ENCODE results near the gene HES4. TPM values are rescaled to one million over a fixed set of nuclear protein-coding genes. Genes with fewer than 3 reads are reported as not detected.
A peak's percentile ranks its signal among the peaks of the same experiment; 100 is the strongest.
"Not testable (repeated sequence)": the region's sequence is repeated elsewhere in the genome, so short reads cannot be mapped to it uniquely, and the experiment has no call there.

HES4 gene
- total RNA-seq, 1 experiment from 2014 or later = 8.4 TPM

DNA sequence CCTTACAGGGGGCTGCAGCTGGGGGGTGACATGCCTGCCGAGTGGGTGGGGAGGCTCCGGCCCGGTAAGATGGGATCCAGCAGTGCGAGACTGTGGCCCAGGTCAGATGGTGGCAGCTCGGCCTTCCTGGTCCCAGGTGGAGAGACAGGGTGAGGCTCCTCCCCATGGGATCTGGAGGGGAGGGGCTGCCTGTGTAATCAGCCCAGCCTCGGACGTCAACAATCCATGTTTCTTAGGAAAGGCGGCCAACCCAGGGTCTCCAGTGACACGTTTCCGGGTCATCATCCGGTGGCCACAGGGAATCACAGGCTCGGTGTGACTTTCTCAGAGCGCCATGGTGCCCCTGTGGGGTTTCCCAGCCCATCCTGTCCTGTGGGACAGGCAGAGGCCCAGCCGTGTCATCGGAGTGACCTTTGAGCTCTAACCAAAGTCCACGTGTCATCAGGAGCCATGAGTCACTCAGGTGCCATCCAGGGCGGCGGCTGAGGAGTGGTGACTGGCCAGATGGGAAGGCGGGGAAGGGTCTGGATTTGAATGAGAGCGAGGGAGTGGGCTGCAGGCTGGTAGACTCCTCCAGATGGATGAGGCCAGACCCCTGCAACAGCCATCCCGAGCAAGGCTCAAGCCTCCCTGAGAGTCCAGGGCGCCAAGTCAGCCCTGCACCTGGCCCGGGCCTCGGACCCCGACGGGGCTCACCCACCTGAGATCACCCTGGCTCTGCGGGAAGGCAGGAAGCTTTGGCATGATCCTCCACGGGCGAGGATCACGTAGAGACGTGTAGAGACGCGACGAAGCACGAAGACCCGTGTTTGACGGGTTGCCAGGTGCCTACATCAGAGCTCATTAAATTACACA lies 6.6 kb upstream of the HES4 start:
- in situ Hi-C loops (cut with HindIII; ENCODE audit: low pct_unique_long_range_greater_than_20kb, low sequenced_read_pairs) = no loop called here
- DNase-seq (ENCODE audit: low read depth, low spot score) = no peak

DNA sequence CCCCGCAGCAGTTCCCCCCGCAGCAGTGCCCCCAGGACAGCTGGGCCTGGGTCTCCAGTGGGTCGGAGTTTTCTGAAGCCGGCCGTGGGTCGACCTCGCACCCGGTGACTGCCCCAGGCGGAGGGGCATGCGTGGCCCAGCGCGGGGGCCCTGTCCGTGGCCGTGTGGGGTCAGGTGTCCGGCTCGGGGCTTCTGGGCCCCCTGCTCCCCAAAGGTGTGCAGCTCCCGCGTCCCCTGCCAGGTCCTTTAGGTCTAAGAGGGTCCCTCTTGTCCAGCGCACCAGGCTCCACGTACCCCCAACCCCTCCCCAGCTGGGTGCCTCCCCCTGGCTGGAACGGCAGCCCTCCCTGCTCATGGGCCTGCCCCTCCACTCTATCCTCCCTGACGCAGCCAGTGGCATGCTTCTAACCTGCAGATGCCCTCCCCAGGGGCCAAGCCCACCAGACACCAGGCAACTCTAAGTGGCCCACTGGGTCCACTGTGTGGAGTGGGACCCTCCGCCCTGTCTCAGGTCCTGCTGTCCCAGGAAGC lies 5.9 kb upstream of the HES4 start:
- in situ Hi-C loops (cut with HindIII; ENCODE audit: low pct_unique_long_range_greater_than_20kb, low sequenced_read_pairs) = no loop called here
- DNase-seq (ENCODE audit: low read depth, low spot score) = no peak

DNA sequence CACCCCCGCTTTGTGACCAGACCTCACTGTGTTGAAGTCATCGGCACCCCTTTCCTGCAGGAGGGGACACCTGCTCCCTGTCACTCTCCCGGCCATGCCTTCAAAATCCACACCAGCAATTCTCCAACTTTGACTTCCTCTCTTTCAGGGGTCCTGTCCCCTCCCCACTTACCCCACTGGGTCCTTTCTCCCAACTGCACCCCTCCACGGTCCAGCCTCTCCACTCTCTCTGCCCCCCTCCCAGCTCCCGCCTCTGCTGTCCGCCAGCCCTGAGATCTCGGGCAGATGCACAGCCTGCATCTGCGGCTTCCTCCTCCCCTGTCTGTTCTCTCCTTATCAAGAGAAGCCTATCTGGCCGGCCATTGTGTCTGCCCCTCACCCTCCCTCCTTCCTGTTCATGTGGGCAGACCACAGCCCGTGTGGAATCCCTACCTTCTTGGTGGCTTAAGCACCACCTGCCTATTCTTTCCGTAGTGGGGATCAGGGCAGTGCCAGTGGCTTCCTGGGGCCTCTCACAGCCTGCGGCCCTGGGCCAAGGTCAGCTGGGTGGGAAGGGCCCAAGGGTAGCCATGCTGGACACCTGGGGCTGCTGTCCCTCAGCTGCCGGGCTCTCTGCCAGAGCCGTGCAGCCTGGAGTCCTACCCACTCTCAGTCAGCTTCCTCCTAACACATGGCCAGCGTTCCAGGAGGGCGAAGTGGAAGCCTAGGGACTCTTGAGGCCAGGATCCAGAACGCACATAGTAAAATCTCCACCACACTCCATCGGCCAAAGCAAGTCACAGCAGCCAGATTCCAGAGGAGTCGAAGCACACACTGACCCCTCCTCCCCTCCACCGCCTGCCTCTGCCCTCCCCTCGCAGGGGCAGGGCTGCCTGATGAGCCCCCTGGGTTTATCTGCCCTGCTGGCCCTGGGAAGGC lies 5.1 kb upstream of the HES4 start:
- DNase-seq (ENCODE audit: low read depth, low spot score) = no peak
- in situ Hi-C loops (cut with HindIII; ENCODE audit: low pct_unique_long_range_greater_than_20kb, low sequenced_read_pairs) = no loop called here

DNA sequence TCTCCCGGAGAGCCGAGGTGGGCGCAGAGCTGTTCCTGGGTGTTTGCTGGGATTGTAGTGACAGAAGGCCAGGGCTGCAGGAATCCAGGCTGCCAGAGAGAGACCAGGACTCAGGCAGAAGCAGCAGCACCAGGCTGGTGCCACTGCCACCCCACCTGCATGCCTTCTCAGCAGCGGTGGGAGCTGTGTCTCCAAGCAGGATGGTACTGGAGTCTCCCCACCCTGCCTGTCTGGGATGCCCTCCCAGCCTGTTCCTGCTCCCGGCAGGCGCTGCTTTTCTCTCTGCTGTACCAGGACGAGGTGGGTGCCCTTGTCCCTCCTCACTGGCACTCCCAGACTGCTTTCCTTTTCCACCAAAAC lies 4.5 kb upstream of the HES4 start:
- DNase-seq (ENCODE audit: low read depth, low spot score) = no peak

DNA sequence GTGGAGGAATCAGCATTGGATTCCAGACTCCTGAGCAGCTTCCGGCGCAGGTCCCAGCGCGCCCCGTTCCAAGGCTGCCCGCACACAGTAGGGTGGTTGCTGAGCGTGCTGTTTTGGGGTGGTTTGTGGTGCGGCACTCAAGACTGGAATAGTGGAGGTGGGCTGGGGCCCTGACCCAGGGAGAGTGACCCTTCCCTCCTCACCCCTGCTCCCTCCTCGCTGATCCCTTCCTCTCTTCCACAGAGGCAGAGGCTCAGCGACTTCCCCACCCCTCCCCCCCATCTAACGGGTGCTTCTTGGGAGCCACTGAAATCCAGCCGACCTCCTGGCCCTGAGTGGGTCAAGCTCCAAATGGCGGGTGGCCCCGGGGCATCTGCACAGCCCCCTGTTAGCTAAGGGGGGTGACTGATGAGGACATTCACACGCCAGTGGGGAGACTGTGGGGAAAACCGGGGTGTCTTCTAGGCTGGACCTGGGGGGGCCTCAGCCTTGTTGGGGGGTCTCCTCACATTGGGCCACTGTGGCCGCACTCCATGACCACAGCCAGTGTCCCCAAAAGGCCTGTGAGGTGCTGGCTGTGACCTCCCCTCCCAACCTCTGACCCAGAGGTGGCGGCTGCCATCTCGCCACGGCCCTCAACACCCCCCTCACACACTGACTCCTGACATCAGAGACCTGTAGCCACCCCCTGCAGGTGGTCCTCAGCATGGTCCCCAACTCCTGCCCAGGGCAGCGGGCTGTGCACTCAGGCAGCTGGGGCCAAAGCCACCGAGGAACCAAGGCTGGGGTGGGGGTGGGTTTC lies 3.9 kb upstream of the HES4 start:
- in situ Hi-C loops (cut with HindIII; ENCODE audit: low pct_unique_long_range_greater_than_20kb, low sequenced_read_pairs) = no loop called here
- DNase-seq (ENCODE audit: low read depth, low spot score) = no peak

More for the DNA sequence above, 4.5 kb upstream of the HES4 start:
- in situ Hi-C loops (cut with HindIII; ENCODE audit: low pct_unique_long_range_greater_than_20kb, low sequenced_read_pairs) = no loop called here

DNA sequence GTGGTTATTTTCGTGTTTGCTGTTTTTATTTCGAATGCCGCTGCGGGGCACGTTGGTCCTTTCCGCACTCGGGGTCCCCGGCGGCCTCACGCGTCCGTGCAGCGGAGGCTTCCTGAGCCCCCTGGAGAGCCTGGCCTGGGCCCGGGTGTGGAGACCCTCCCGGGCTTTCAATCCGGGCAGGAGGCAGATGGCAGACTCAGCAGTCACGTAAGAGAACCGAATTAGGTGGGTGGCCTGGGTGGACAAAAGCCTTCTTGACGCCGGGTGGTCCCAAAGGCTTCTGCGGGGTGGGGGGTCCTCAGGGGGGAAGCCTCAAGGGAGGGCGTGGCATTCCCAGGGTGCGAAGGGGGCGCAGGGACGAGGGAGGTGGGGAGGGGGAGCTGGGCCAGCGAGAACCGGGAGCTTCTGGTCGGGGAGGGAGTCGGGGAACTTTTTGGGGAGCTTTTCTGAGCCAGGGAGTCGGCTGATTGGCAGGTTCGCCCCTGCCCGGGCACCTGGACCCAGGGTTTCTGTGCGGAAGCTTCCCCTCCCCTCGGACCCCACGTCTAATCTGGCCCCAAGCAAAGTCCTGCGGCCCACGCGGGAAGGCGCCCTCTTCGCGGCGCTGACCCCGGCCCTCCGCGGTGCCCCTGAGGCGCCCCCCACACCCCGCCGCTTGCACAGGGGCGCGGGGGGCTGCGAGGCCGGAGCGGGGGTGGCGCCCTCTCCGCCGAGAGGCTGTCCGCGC lies 1.3 kb upstream of the HES4 start:
- no peak for DNase-seq (ENCODE audit: low read depth, low spot score)
- in situ Hi-C loops (cut with HindIII; ENCODE audit: low pct_unique_long_range_greater_than_20kb, low sequenced_read_pairs) = no loop called here

DNA sequence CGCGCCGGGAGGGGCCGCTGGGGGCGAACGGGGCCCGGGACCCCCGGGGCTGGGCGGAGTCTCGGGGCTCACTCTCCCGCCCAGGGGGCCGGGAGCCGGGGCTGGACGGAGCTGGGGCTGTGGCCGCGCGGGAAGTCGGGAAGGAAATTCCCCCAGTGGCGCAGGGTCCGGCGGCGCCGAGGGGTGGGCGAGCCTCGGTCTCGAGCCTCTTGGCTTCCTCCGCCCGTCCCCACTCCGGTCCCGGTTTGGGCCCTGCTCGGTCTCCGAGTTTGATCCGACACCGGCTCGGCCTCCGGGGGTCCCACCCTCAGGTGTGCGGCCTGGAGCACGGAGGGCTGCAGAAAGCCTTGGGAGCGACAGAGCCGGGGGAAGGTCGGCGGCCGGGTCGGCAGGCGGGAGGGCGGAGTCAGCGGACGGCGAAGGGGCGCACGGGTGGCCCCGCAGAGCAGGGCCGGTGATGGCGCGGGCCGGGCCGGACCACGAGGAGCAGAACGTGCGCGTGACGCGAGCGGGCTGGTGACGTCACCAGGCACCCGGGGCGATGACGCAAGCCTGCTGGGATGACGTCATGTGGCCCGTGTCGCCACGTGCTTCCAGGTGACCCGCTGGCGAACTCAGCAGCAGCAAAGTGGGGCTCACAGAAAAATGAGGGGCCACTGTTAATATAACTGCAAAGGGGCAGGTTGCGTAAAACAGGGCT lies 610 bp upstream of the HES4 start:
- in situ Hi-C loops (cut with HindIII; ENCODE audit: low pct_unique_long_range_greater_than_20kb, low sequenced_read_pairs) = no loop called here
- DNase-seq (ENCODE audit: low read depth, low spot score) = peak; percentile 65

DNA sequence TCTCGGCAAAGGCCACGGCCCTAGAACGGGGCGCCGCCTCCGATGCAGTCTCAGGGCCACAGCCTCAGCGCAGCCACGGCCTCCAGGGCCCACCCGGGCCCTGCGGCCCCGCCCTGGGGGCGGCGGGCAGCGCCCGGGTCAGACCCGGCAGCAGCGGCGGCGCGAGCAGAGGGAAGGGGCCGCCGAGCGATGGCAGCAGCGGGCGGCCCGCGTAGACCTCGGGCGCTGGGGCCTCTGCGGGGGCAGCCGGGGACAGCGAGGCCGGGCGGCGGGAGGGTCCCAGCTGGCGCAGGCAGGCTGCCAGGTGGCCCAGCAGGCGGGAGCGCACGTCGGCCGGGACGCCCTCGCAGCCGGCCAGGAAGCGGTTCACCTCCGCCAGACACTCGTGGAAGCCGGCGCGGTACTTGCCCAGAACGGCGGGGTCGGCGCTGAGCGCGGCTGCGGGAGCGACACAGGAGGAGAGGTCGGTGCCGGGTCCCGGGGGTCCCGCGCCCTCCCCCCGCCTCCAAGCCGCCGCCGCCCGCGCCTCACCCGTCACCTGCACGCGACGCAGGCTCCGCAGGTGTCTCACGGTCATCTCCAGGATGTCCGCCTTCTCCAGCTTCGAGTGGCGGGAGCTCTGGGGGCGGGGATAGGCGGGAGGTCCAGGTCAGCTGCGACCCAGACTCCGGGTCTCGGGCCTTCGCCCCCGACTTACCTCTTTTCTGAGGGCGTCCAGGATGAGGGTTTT lies 737 bp downstream of the HES4 start:
- DNase-seq (ENCODE audit: low read depth, low spot score) = no peak
- in situ Hi-C loops (cut with HindIII; ENCODE audit: low pct_unique_long_range_greater_than_20kb, low sequenced_read_pairs) = no loop called here

DNA sequence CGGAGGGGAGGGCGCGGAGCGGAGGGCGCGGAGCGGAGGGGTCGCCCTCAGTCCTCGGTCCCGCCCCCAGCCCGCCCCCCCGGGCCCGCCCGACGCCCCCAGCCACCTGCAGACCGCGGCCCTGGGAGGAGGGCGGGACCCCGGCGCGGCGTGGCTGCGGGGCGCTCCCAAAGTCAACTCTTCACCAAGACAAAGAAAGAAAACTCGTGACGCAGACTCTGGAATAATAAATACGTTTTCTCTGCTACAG lies 1.2 kb downstream of the HES4 start:
- no peak for DNase-seq (ENCODE audit: low read depth, low spot score)
- in situ Hi-C loops (cut with HindIII; ENCODE audit: low pct_unique_long_range_greater_than_20kb, low sequenced_read_pairs) = no loop called here

DNA sequence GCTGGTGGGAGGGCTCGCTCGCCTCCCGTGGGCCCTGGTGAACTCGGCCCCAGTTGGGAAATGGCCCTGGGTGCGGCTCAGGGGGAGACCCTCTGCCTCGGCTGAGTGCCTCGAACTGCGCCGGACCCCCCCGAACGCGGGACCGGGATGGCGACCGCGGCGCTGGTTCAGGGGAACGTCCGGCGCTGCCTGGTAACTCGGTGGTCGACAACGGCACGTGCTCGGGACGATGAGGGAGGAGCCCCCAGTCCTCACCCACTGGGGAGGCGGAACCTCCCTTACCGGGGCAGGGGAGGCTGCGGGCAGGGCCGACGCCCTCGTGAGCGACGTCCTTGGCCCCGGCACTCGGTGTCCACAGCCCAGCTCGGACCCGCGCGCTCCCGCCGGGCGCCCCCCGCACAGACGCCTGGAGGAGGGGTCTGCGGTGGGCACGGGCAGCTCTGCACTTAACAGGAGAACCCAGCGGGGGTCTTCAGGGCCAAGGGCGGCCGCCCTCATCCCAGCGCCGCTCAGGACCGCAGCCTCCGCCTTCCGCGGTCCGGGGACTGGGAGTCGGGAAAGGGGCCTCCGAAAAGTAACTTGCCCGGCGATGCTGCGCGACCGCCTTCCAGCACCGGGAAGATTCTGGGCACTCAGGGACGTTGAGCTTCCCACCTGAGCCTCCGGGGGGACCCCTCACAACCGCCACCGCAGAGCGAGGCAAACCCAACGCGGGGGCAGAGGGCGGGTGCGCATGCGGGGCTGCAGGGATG lies 1.7 kb downstream of the HES4 start:
- in situ Hi-C loops (cut with HindIII; ENCODE audit: low pct_unique_long_range_greater_than_20kb, low sequenced_read_pairs) = no loop called here
- DNase-seq (ENCODE audit: low read depth, low spot score) = no peak

DNA sequence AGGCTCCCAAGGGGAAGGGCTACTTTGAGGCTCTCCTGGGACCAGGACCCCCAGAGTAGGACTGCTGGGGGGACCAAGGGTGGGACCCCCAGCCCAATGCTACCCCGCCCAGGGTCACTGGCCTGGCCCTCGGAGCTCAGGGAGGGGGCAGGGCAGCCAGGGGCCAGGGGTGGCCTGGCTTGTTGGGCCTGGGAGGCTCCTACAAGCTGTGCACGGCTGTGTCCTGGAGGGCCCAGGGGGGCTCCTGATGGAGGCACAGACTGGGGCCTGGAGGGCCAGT lies 2.2 kb downstream of the HES4 start:
- DNase-seq (ENCODE audit: low read depth, low spot score) = no peak
- in situ Hi-C loops (cut with HindIII; ENCODE audit: low pct_unique_long_range_greater_than_20kb, low sequenced_read_pairs) = no loop called here

DNA sequence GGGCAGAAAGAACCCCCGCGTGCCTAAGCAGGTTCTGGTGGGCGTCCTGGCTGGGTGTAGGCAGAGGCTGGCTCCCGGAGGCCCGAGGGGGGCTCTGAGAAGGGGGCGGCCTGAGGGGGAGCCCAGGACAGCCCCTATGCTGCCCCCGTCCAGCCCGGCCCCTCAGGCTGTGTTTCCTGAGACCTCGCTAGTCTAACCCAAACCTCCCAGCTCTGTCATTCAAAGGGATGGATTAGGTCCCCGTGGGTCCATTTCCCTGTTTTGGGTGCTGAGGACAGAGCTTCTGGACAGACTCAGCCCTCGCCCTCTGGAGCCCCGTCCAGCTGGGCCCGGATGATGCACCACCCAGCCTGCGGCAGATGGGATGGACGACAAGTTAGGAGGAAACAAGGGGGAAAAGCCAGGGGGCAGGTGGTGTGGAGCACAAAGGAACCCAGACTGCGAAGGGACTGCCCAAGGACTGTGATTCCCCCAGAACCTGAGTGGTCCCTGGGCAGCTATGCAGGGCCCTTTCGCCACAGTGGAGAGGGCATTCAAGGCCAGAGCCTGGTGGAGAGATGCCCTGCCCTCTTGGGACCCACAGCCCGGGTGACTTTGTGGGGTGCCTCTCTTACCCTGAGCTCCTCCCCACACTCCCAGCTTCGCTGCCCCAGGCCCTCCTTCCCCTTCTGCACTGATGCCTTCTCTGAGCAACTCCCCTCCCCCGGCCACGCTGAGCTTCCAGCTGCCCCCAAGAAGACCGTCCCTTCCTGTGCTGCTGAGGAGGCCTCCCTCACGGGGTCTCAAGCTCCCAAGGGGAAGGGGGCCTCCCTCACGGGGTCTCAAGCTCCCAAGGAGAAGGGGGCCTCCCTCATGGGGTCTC lies 2.8 kb downstream of the HES4 start:
- DNase-seq (ENCODE audit: low read depth, low spot score) = no peak
- in situ Hi-C loops (cut with HindIII; ENCODE audit: low pct_unique_long_range_greater_than_20kb, low sequenced_read_pairs) = no loop called here

DNA sequence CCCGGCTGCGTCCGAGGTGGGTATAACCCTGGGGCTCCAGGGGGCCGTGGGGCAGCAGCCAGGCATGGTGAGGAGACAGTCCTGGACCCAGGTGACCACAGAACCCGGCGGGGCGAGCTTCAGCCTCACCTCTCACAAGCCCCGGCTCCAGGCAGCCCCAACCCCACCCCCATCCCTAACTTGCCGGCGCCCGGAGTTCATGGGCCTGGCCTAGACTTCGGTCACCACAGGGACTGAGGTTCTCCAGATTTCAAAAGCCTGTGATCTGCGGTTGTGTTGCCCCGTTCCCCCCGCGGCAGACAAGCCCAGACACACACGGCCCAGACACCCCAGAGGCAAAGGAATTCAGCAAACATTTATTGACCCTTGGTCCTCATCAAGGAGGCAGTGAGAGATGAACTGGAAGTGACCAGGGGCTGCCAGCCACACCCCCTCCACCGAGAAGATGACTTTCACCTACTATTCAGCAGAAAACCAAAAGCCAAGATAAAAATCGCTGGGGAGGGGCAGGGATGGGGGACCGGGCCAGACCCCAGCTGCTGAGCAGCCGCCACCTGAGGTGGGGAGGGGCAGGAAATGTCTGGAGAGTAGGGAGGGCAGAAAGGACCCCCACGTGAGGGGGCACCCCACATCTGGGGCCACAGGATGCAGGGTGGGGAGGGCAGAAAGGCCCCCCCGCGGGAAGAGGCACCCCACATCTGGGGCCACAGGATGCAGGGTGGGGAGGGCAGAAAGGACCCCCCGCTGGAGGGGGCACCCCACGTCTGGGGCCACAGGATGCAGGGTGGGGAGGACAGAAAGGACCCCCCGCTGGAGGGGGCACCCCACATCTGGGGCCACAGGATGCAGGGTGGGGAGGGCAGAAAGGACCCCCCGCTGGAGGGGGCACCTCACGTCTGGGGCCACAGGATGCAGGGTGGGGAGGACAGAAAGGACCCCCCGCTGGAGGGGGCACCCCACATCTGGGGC lies 3.9 kb downstream of the HES4 start:
- DNase-seq (ENCODE audit: low read depth, low spot score) = no peak
- in situ Hi-C loops (cut with HindIII; ENCODE audit: low pct_unique_long_range_greater_than_20kb, low sequenced_read_pairs) = no loop called here

DNA sequence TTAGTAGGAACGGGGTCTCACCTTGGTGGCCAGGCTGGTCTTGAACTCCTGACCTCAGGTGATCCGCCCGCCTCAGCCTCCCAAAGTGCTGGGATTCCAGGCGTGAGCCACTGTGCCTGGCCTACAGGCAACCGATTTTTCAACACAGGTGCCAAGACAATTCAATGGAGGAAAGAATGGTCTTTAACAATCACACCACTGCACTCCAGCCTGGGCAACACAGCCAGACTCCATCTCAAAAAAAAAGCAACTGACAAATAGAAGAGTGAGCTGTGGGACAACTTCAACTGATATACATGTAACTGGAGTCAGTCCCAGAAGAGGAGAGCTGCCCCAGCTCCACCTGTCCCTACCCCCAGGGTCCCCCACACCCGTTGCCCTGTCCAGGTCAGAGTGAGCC lies 5.4 kb downstream of the HES4 start:
- in situ Hi-C loops (cut with HindIII; ENCODE audit: low pct_unique_long_range_greater_than_20kb, low sequenced_read_pairs) = not testable (repeated sequence)

More for the DNA sequence above, 5.4 kb downstream of the HES4 start:
- not testable (repeated sequence) for DNase-seq (ENCODE audit: low read depth, low spot score)
